ENCODE results near the gene HOXB9. TPM values are rescaled to one million over a fixed set of nuclear protein-coding genes. Genes with fewer than 3 reads are reported as not detected.

HOXB9 gene
- total and polyA plus RNA-seq, 10 of the 15 experiments (the other 5 are each of a cell fraction or from before 2014, with no cell fraction given), result 0.01 to 0.49 (median 0.09) TPM; not detected in 5

- TF ChIP-seq ZBTB4 (CRISPR knock-in tag; IDR thresholded peaks at IDR 0.05), result no peak
- TF ChIP-seq FOXM1 (IDR thresholded peaks at IDR 0.05; ENCODE audit: low read depth, low read length), result no peak
- no peak for TF ChIP-seq SPI1 (IDR thresholded peaks at IDR 0.05; ENCODE audit: borderline replicate concordance, insufficient read depth, low read depth, low read length)
- TF ChIP-seq RCOR1 (conservative IDR thresholded peaks at IDR 0.05; ENCODE audit: low read depth, low read length), result no peak
- no peak for TF ChIP-seq NFYB (IDR thresholded peaks at IDR 0.05; ENCODE audit: insufficient read depth, low read depth, low read length)
- TF ChIP-seq GATAD2B (conservative IDR thresholded peaks at IDR 0.05; ENCODE audit: low read depth), result no peak
- no peak for TF ChIP-seq SP1 (IDR thresholded peaks at IDR 0.05; ENCODE audit: low read depth, low read length)
These were observed 34.7 kb downstream of the HOXB9 start (continued) for GRCh38 chr17:48591255-48592056.

DNA sequence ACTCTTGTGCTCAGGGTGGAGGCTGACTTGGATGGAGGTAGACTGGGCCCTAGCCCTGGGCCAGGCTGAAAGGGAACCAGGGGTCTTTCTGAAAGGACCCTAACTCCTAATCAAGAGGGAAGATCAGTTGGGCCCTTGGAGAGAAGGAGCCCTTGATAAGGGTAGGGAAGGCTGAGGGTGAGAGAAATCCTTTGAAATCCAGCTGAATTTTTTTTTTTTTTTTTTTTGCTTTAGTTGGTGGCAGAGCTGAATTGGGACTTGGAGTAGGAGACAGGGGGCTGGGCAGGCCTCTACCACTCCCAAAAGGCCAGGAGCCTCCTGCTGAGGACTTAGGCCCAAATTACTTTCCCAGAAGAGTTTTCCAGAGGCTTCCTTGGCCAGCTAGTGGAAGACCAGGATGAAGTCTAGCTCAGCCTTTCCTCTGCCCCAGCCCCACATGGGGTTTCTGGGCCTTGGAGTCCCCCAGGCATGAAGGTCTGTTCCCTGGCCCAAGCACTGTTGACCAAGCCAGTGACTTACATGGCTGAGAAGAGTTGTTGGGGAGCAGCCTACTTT lies 35.5 kb downstream of the HOXB9 start:
- H3K27me3 ChIP-seq (replicated peaks in 1 of 2; ENCODE audit: control insufficient read depth in 2 of 2, insufficient read depth in 2 of 2, low read length in 1 of 2), result peaks cover 0 to 8% of the 10 kb centered on the region in 2 experiments; a peak in 3 of 4 replicates
- BruUV-seq (replicated peaks), result no TSS peak
- ChIA-PET CTCF (interaction anchor here (0.8 to 4.8 kb wide), 4 partner anchors 11 to 328 kb away, joined by 3 to 113 read pairs (median 26); no protein-coding TSS in a partner anchor), POLR2A (no interaction called here), SMC1A (ENCODE audit: uncharacterized antibody, unreplicated experiment) (interaction anchor here (1.0 kb wide), 1 partner anchor 256 kb away, joined by 3 read pairs; no protein-coding TSS in a partner anchor), RAD21 (ENCODE audit: unreplicated experiment) (interaction anchor here (1.0 to 3.4 kb wide), 4 partner anchors 99 to 257 kb away, joined by 3 to 21 read pairs (median 4); no protein-coding TSS in a partner anchor)
- H3K9me3 ChIP-seq (replicated peaks; ENCODE audit: control insufficient read depth, insufficient read depth, low read length), result no peaks in the 10 kb centered on the region
- intact Hi-C loops (cut with micrococcal nuclease; ENCODE audit: unreplicated experiment), result no loop called here
- DNase-seq (ENCODE audit: low read depth, low spot score), result no peak
- ATAC-seq, result no peak
- no peak overlapping the region for H3K4me3 ChIP-seq
- H3K4me2 ChIP-seq (ENCODE audit: control insufficient read depth, insufficient read depth), result no peak overlapping the region
- no peak overlapping the region for H3K27ac ChIP-seq (ENCODE audit: control insufficient read depth, insufficient read depth)
- in situ Hi-C loops (cut with MboI), result no loop called here
- H3K36me3 ChIP-seq (ENCODE audit: control insufficient read depth in 2 of 2, insufficient read depth in 2 of 2, low read length in 1 of 2), result no peaks in the 10 kb centered on the region
- H3K4me1 ChIP-seq (ENCODE audit: control insufficient read depth, insufficient read depth, low read length), result no peaks in the 10 kb centered on the region
- no peak for FAIRE-seq
- no peak overlapping the region for H3K9ac ChIP-seq (ENCODE audit: control insufficient read depth, insufficient read depth, low read length)
- no peak overlapping the region for H2AFZ ChIP-seq (ENCODE audit: control insufficient read depth, low read depth, low read length)
- TF ChIP-seq MTA3 (IDR thresholded peaks at IDR 0.05; ENCODE audit: borderline replicate concordance, low read length) (no peak), SIN3A (IDR thresholded peaks at IDR 0.05; ENCODE audit: low read depth, low read length) (no peak), NR2F1 (conservative IDR thresholded peaks at IDR 0.05) (no peak), NFIC (IDR thresholded peaks at IDR 0.05; ENCODE audit: low read depth, low read length) (no peak), RELA (IDR thresholded peaks at IDR 0.05; ENCODE audit: borderline replicate concordance, partially characterized antibody) (no peak)
- no peaks in the 10 kb centered on the region for H4K20me1 ChIP-seq (ENCODE audit: control insufficient read depth, insufficient read depth)
- H3K79me2 ChIP-seq (ENCODE audit: control insufficient read depth, insufficient read depth, low read length), result no peaks in the 10 kb centered on the region
